Upper lobe of right lung (tissue), 1 donor: ENCODE results near the gene ADSL. TPM values are rescaled to one million over a fixed set of nuclear protein-coding genes. Genes with fewer than 3 reads are reported as not detected.

Experiments
- ATAC-seq: fragments of 200-7000 bp; cut with Tn5 transposase; one replicate; pipeline ENCODE4 v1.9.1; 2020; ENCODE audit warnings: mild to moderate bottlenecking, moderate library complexity
- DNase-seq: peaks from one replicate; pipeline ENCODE4 v3.0.0-alpha.2; 2020
- H3K27ac ChIP-seq: fragments of 200-600 bp; one replicate; pipeline ENCODE4 v1.8.0; 2022
- H3K27me3 ChIP-seq: fragments of 200-600 bp; one replicate; pipeline ENCODE4 v1.8.0; 2022; ENCODE audit warnings: mild to moderate bottlenecking
- H3K36me3 ChIP-seq: fragments of 200-600 bp; one replicate; pipeline ENCODE4 v1.8.0; 2022
- H3K4me1 ChIP-seq: fragments of 200-600 bp; one replicate; pipeline ENCODE4 v1.8.0; 2022
- H3K4me3 ChIP-seq: fragments of 200-600 bp; one replicate; pipeline ENCODE4 v1.8.0; 2022; ENCODE audit warnings: mild to moderate bottlenecking
- H3K9me3 ChIP-seq: fragments of 200-600 bp; one replicate; pipeline ENCODE4 v1.8.0; 2022
- CTCF ChIP-seq: fragments of 200-600 bp; IDR thresholded peaks from one replicate; pipeline ENCODE4 v1.8.0; 2022; ENCODE audit warnings: antibody characterized with exemption
- intact Hi-C: fragments of 100-400 bp; cut with DNase I; formaldehyde crosslinking; loops from one replicate; pipeline ENCODE4 v1.11.0; 2022
- total RNA-seq: library from RNA; stranded (reverse); fragmentation: NEBNext Ultra II Directional; extraction: Animal tissue kit (Norgen Biotek cat#: 25700); gene quantifications from one replicate; pipeline ENCODE4 v1.2.1, GENCODE V29; 2021
- donor health status: DM: no; HTN: yes; CAD: no; lungs with severe emphysema.

Gene ADSL
- total RNA-seq, 1 donor from 2014 or later = 38.7 TPM

GRCh38 chr22:40364431-40364830, 18.1 kb downstream of the ADSL start:
- Histone ChIP-seq H3K4me1 (no peaks in the 10 kb centered on the region), H3K4me3 (no peak overlapping the region), H3K36me3 (peaks cover 89% of the 10 kb centered on the region), H3K27ac (no peak overlapping the region), H3K9me3 (no peaks in the 10 kb centered on the region), H3K27me3 (no peaks in the 10 kb centered on the region)
- intact Hi-C loops = no loop called here
- no peak for TF ChIP-seq CTCF
- ATAC-seq = no peak
- no peak for DNase-seq

- Histone ChIP-seq H3K27me3 (no peaks in the 10 kb centered on the region), H3K36me3 (peaks cover 72% of the 10 kb centered on the region), H3K27ac (no peak overlapping the region), H3K4me1 (no peaks in the 10 kb centered on the region), H3K9me3 (no peaks in the 10 kb centered on the region), H3K4me3 (no peak overlapping the region)
- intact Hi-C loops = no loop called here
- no peak for DNase-seq
- no peak for TF ChIP-seq CTCF
- no peak for ATAC-seq
Observed at GRCh38 chr22:40366068-40366467, 19.8 kb downstream of the ADSL start.

GRCh38 chr22:40367342-40367741, 21.0 kb downstream of the ADSL start:
- no peak for TF ChIP-seq CTCF
- intact Hi-C loops = no loop called here
- Histone ChIP-seq H3K4me3 (no peak overlapping the region), H3K36me3 (peaks cover 60% of the 10 kb centered on the region), H3K4me1 (no peaks in the 10 kb centered on the region), H3K27ac (no peak overlapping the region), H3K9me3 (no peaks in the 10 kb centered on the region), H3K27me3 (no peaks in the 10 kb centered on the region)
- DNase-seq = no peak
- no peak for ATAC-seq

GRCh38 chr22:40368016-40368415, 21.7 kb downstream of the ADSL start:
- DNase-seq (no peak), ATAC-seq (no peak)
- no peaks in the 10 kb centered on the region for H3K27me3 ChIP-seq
- no peak overlapping the region for H3K27ac ChIP-seq
- no peaks in the 10 kb centered on the region for H3K9me3 ChIP-seq
- no peaks in the 10 kb centered on the region for H3K4me1 ChIP-seq
- peaks cover 55% of the 10 kb centered on the region for H3K36me3 ChIP-seq
- no peak overlapping the region for H3K4me3 ChIP-seq
- intact Hi-C loops = no loop called here
- TF ChIP-seq CTCF = no peak

- no peak for TF ChIP-seq CTCF
- Histone ChIP-seq H3K4me1 (no peaks in the 10 kb centered on the region), H3K4me3 (no peak overlapping the region), H3K27me3 (no peaks in the 10 kb centered on the region), H3K36me3 (peaks cover 51% of the 10 kb centered on the region), H3K9me3 (no peaks in the 10 kb centered on the region), H3K27ac (no peak overlapping the region)
- DNase-seq = no peak
- no peak for ATAC-seq
- intact Hi-C loops = no loop called here
Observed at GRCh38 chr22:40368836-40369235, 22.5 kb downstream of the ADSL start.

- peaks cover 6% of the 10 kb centered on the region for H3K36me3 ChIP-seq
- ATAC-seq = no peak
- no peaks in the 10 kb centered on the region for H3K9me3 ChIP-seq
- intact Hi-C loops = no loop called here
- H3K4me1 ChIP-seq = no peaks in the 10 kb centered on the region
- DNase-seq = no peak
- no peak for TF ChIP-seq CTCF
- H3K27ac ChIP-seq = no peak overlapping the region
- H3K4me3 ChIP-seq = no peak overlapping the region
- no peaks in the 10 kb centered on the region for H3K27me3 ChIP-seq
Observed at GRCh38 chr22:40374567-40374966, 28.3 kb downstream of the ADSL start.
